ENCODE measurements around the gene TAMM41.
"Not testable (repeated sequence)": the region's sequence is repeated elsewhere in the genome, so short reads cannot be mapped to it uniquely, and the experiment has no call there.

- not testable (repeated sequence) for TF ChIP-seq GABPA (IDR thresholded peaks at IDR 0.05 in 1 of 2, conservative IDR thresholded peaks at IDR 0.05 in 1 of 2); CTCF (IDR thresholded peaks at IDR 0.05; ENCODE audit: low read depth, low read length, missing input control); MAX (IDR thresholded peaks at IDR 0.05); SP1 (IDR thresholded peaks at IDR 0.05); TAF1 (conservative IDR thresholded peaks at IDR 0.05); JUND (IDR thresholded peaks at IDR 0.05); REST (IDR thresholded peaks at IDR 0.05); ATF3 (IDR thresholded peaks at IDR 0.05)
Observed at GRCh38 chr3:11860213-11860612, 13.5 kb upstream of the TAMM41 start.
